ENCODE results near the gene ALDH5A1. TPM values are rescaled to one million over a fixed set of nuclear protein-coding genes. Genes with fewer than 3 reads are reported as not detected.

Gene ALDH5A1
- total and polyA plus RNA-seq, 2 of the 13 experiments (the other 11 are each of a cell fraction or from before 2014, with no cell fraction given) = 12.8 to 32.5 TPM

DNA sequence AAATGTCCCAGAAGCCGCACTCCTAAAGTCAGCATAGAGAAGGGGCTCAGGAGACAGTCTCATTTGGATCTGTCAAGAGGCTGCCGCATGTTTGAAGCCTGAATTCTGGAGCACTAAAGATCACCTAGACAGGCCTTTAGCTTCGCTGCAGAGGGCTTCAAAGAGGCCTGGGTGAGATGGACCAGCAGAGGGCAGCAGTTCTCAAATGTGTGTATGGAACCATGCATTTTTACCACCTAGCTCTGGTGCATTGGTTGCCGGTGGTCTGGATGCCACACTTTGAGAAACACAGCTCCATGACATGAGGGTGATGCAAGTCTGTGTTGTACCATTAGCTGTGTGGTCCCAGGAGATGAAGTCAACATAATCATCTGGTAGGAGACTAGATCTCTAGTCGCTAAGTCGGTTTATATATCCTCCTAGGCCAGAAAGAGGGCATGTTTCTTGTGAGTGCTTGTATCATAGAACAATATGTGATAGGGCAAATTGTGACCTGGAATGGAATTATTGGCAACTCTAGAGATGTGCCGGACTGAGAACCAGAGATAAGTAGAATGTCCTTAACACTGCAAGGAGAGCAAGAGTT is 86.4 kb downstream of the ALDH5A1 start:
- Histone ChIP-seq H3K27ac (ENCODE audit: extremely low read length, insufficient read depth, low read length) (no peak overlapping the region), H3K4me1 (ENCODE audit: insufficient read depth, low read length) (peaks cover 10% of the 10 kb centered on the region), H3K9me3 (ENCODE audit: low read length) (no peaks in the 10 kb centered on the region), H3K27me3 (ENCODE audit: control insufficient read depth in 1 of 2, insufficient read depth in 2 of 2, low read length in 2 of 2) (peaks cover 0 to 22% of the 10 kb centered on the region in 2 experiments; a peak in 4 of 5 replicates), H3K36me3 (replicated peaks in 1 of 2; ENCODE audit: control insufficient read depth in 1 of 2, insufficient read depth in 2 of 2, low read length in 2 of 2) (no peaks in the 10 kb centered on the region), H4K20me1 (ENCODE audit: insufficient read depth, low read length) (no peaks in the 10 kb centered on the region), H3K4me3 (replicated peaks in 1 of 3; ENCODE audit: insufficient read depth in 1 of 3, low read depth in 2 of 3, low read length in 3 of 3) (no peak overlapping the region), H3K79me2 (ENCODE audit: insufficient read depth, low read length) (no peaks in the 10 kb centered on the region), H2AFZ (ENCODE audit: low read length) (no peak overlapping the region), H3K9ac (ENCODE audit: insufficient read depth, low read depth, low read length) (no peak overlapping the region), H3K4me2 (ENCODE audit: low read depth, low read length) (no peak overlapping the region)
- intact Hi-C loops (cut with micrococcal nuclease; ENCODE audit: unreplicated experiment) (loop anchor here (1.0 to 5.0 kb wide), 4 partner anchors 66 to 437 kb away; partner anchors contain the start of gene KIAA0319), in situ Hi-C loops (cut with HindIII; ENCODE audit: extremely low pct_ligation_motif_present, low pct_unique_long_range_greater_than_20kb) (loop anchor here (5.0 to 25.0 kb wide), 3 partner anchors 116 to 481 kb away; no protein-coding TSS in a partner anchor)
- no TSS peak for BruUV-seq (replicated peaks)
- CTCF ChIA-PET (ENCODE audit: low intra/inter-chr PET ratio, low total read pairs) = interaction anchor here (1.2 to 5.7 kb wide), 4 partner anchors 112 to 490 kb away, joined by 3 to 105 read pairs (median 4); no protein-coding TSS in a partner anchor
- POLR2A ChIA-PET = interaction anchor here (1.1 to 1.5 kb wide), 2 partner anchors 86 kb away, joined by 4 to 9 read pairs; partner anchors contain the start of genes ACOT13, ALDH5A1 and TDP2
- DNase-seq (ENCODE audit: low spot score) (peak; percentile 76), ATAC-seq (peak; percentile 97), FAIRE-seq (peak; percentile 87)
- WGBS (ENCODE audit: low lambda C conversion rate) = 34% methylated on average over 6 of the region's 7 CpGs
- TF ChIP-seq GATAD2A (CRISPR knock-in tag; IDR thresholded peaks at IDR 0.05) = 0 out of 2 replicates have a peak, but pooled peaks have one; percentile 14
- TF ChIP-seq SALL1 (CRISPR knock-in tag; IDR thresholded peaks at IDR 0.05) = 0 out of 2 replicates have a peak, but pooled peaks have one; percentile 48
- TF ChIP-seq ZNF331 (CRISPR knock-in tag; IDR thresholded peaks at IDR 0.05) = peak; percentile 55; the same call in 1 of the 2 replicates
- no peak for TF ChIP-seq TAF1 (CRISPR knock-in tag; IDR thresholded peaks at IDR 0.05)
- TF ChIP-seq ISL2 (CRISPR knock-in tag; IDR thresholded peaks at IDR 0.05) = 0 out of 2 replicates have a peak, but pooled peaks have one; percentile 32
- TF ChIP-seq, protein P1, sequence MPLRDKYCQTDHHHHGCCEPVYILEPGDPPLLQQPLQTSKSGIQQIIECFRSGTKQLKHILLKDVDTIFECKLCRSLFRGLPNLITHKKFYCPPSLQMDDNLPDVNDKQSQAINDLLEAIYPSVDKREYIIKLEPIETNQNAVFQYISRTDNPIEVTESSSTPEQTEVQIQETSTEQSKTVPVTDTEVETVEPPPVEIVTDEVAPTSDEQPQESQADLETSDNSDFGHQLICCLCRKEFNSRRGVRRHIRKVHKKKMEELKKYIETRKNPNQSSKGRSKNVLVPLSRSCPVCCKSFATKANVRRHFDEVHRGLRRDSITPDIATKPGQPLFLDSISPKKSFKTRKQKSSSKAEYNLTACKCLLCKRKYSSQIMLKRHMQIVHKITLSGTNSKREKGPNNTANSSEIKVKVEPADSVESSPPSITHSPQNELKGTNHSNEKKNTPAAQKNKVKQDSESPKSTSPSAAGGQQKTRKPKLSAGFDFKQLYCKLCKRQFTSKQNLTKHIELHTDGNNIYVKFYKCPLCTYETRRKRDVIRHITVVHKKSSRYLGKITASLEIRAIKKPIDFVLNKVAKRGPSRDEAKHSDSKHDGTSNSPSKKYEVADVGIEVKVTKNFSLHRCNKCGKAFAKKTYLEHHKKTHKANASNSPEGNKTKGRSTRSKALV (CRISPR knock-in tag; IDR thresholded peaks at IDR 0.05) = 0 out of 2 replicates have a peak, but pooled peaks have one; percentile 26
- TF ChIP-seq CC2D1A (CRISPR knock-in tag; IDR thresholded peaks at IDR 0.05) = 0 out of 2 replicates have a peak, but pooled peaks have one; percentile 71
- 0 out of 2 replicates have a peak, but pooled peaks have one; percentile 11 for TF ChIP-seq ZNF644 (CRISPR knock-in tag; IDR thresholded peaks at IDR 0.05; ENCODE audit: low read depth)
- TF ChIP-seq TARDBP (CRISPR knock-in tag; IDR thresholded peaks at IDR 0.05) = 0 out of 2 replicates have a peak, but pooled peaks have one; percentile 12
- TF ChIP-seq NFKBIZ (CRISPR knock-in tag; IDR thresholded peaks at IDR 0.05) = 0 out of 2 replicates have a peak, but pooled peaks have one; percentile 35
- TF ChIP-seq RCOR2 (CRISPR knock-in tag; IDR thresholded peaks at IDR 0.05) = no peak
- TF ChIP-seq ZNF124 (CRISPR knock-in tag; IDR thresholded peaks at IDR 0.05) = peak; percentile 52; the same call in 1 of the 2 replicates
- TF ChIP-seq ZSCAN25 (CRISPR knock-in tag; IDR thresholded peaks at IDR 0.05) = 0 out of 2 replicates have a peak, but pooled peaks have one; percentile 22
- TF ChIP-seq KDM4B (CRISPR knock-in tag; IDR thresholded peaks at IDR 0.05) = peak; percentile 56; the same call in 1 of the 2 replicates
- no peak for TF ChIP-seq ZFP36L1 (CRISPR knock-in tag; IDR thresholded peaks at IDR 0.05)
- TF ChIP-seq CBX5 (CRISPR knock-in tag; IDR thresholded peaks at IDR 0.05; ENCODE audit: borderline replicate concordance) = 0 out of 2 replicates have a peak, but pooled peaks have one; percentile 30
- 0 out of 2 replicates have a peak, but pooled peaks have one; percentile 27 for TF ChIP-seq RXRB (CRISPR knock-in tag; IDR thresholded peaks at IDR 0.05; ENCODE audit: borderline replicate concordance)
- peak; percentile 91 for TF ChIP-seq STAG1 (CRISPR knock-in tag; IDR thresholded peaks at IDR 0.05)
- TF ChIP-seq SOX6 (IDR thresholded peaks at IDR 0.05) = no peak
- TF ChIP-seq SOX6 (CRISPR knock-in tag; IDR thresholded peaks at IDR 0.05) = no peak
- TF ChIP-seq HOXA5 (CRISPR knock-in tag; IDR thresholded peaks at IDR 0.05) = no peak
- peak; percentile 98 for TF ChIP-seq ZNF205 (CRISPR knock-in tag; IDR thresholded peaks at IDR 0.05)
- TF ChIP-seq ZBTB20 (CRISPR knock-in tag; IDR thresholded peaks at IDR 0.05; ENCODE audit: borderline replicate concordance, low read depth) = no peak
- TF ChIP-seq RAD21 (CRISPR knock-in tag; IDR thresholded peaks at IDR 0.05) = peak; percentile 78
- TF ChIP-seq XRCC5 (optimal IDR thresholded peaks at IDR 0.05; ENCODE audit: low read length) = peak; percentile 90
- peak; percentile 95 for TF ChIP-seq SMC3 (IDR thresholded peaks at IDR 0.05; ENCODE audit: low read length)

Data from HepG2 (cell line).